Stimulated activated CD4-positive, alpha-beta T cell treated with anti-CD3 and anti-CD28 coated beads, Interleukin-12 subunit alpha, Interleukin-12 subunit beta, amount 100 ng/mL, for 24 hours (primary cell): ENCODE measurements around the gene PSKH1.
A peak's percentile ranks its signal among the peaks of the same experiment; 100 is the strongest.
"Not testable (repeated sequence)": the region's sequence is repeated elsewhere in the genome, so short reads cannot be mapped to it uniquely, and the experiment has no call there.

ENCODE experiments used
- DNase-seq, 2 experiments: peaks; one replicate each; pipeline ENCODE4 v3.0.0-alpha.2; 2020; ENCODE audit warnings: low read depth in 2 of 2

The PSKH1 gene

GRCh38 chr16:67892899-67893742, at the start of gene PSKH1:
PSKH1 (plus strand) TSS chr16:67893254; CDS start chr16:67908750, 15,496 bp downstream.
- peak; percentile 90 to 94 for DNase-seq

GRCh38 chr16:67843343-67843765, 49.7 kb upstream of the PSKH1 start:
- DNase-seq = peak; percentile 15 to 29

- DNase-seq = no peak
Observed at GRCh38 chr16:67844497-67844896, 48.6 kb upstream of the PSKH1 start.

GRCh38 chr16:67845291-67846062, 47.6 kb upstream of the PSKH1 start:
- no peak for DNase-seq

GRCh38 chr16:67846063-67846319, 47.1 kb upstream of the PSKH1 start:
- no peak for DNase-seq

- peak; percentile 92 to 93 for DNase-seq
Observed at GRCh38 chr16:67846320-67847063, 46.6 kb upstream of the PSKH1 start, which contains the start of gene NUTF2. NUTF2 (plus strand) TSS chr16:67846933; CDS start chr16:67865131, 18,198 bp downstream.

- DNase-seq = no peak
Observed at GRCh38 chr16:67847064-67847861, 45.8 kb upstream of the PSKH1 start, which contains the start of gene CENPT. CENPT (minus strand) TSS chr16:67847693; CDS start chr16:67833859, 13,834 bp downstream.

- DNase-seq = no peak
Observed at GRCh38 chr16:67848118-67848517, 44.9 kb upstream of the PSKH1 start.

GRCh38 chr16:67853670-67854069, 39.4 kb upstream of the PSKH1 start:
- DNase-seq = no peak

GRCh38 chr16:67855789-67856188, 37.3 kb upstream of the PSKH1 start:
- no peak for DNase-seq

- no peak for DNase-seq
Observed at GRCh38 chr16:67856927-67857546, 36.0 kb upstream of the PSKH1 start.

- no peak for DNase-seq
Observed at GRCh38 chr16:67857547-67858233, 35.4 kb upstream of the PSKH1 start.

GRCh38 chr16:67858500-67858899, 34.6 kb upstream of the PSKH1 start:
- DNase-seq = no peak

- DNase-seq = no peak
Observed at GRCh38 chr16:67860589-67861398, 32.3 kb upstream of the PSKH1 start.

- DNase-seq = no peak
Observed at GRCh38 chr16:67861877-67862276, 31.2 kb upstream of the PSKH1 start.

GRCh38 chr16:67862623-67863583, 30.2 kb upstream of the PSKH1 start:
- no peak for DNase-seq

- DNase-seq = not testable (repeated sequence)
Observed at GRCh38 chr16:67864044-67864443, 29.0 kb upstream of the PSKH1 start.

GRCh38 chr16:67864594-67864993, 28.5 kb upstream of the PSKH1 start:
- DNase-seq = no peak
